Dedifferentiated amniotic fluid mesenchymal stem cell (primary cell): ENCODE data around the gene SLC22A23.

ENCODE experiments used
- DNase-seq: peaks from one replicate; pipeline ENCODE4 v3.0.0-alpha.2; 2016; ENCODE audit errors: extremely low spot score

Gene SLC22A23

GRCh38 chr6:3422435-3423070 lies 34.3 kb downstream of the SLC22A23 start:
- no peak for DNase-seq

- DNase-seq, result peak; percentile 25
Measured at GRCh38 chr6:3421791-3422434, 34.9 kb downstream of the SLC22A23 start.

- DNase-seq, result no peak
Measured at GRCh38 chr6:3421143-3421542, 35.7 kb downstream of the SLC22A23 start.

- DNase-seq, result no peak
Measured at GRCh38 chr6:3419624-3420272, 37.1 kb downstream of the SLC22A23 start.

GRCh38 chr6:3418496-3419060 lies 38.3 kb downstream of the SLC22A23 start:
- no peak for DNase-seq

- DNase-seq, result no peak
Measured at GRCh38 chr6:3417473-3417872, 39.4 kb downstream of the SLC22A23 start.

GRCh38 chr6:3415490-3415889 lies 41.4 kb downstream of the SLC22A23 start:
- no peak for DNase-seq

- no peak for DNase-seq
Measured at GRCh38 chr6:3415082-3415453, 41.8 kb downstream of the SLC22A23 start.

- DNase-seq, result no peak
Measured at GRCh38 chr6:3414327-3415081, 42.3 kb downstream of the SLC22A23 start.

- DNase-seq, result no peak
Measured at GRCh38 chr6:3413592-3413991, 43.3 kb downstream of the SLC22A23 start.

- DNase-seq, result no peak
Measured at GRCh38 chr6:3412779-3413500, 43.9 kb downstream of the SLC22A23 start.

- DNase-seq, result no peak
Measured at GRCh38 chr6:3411967-3412778, 44.7 kb downstream of the SLC22A23 start.

- DNase-seq, result peak; percentile 32
Measured at GRCh38 chr6:3410385-3411360, 46.2 kb downstream of the SLC22A23 start.

- DNase-seq, result no peak
Measured at GRCh38 chr6:3409699-3410384, 47.0 kb downstream of the SLC22A23 start.

- no peak for DNase-seq
Measured at GRCh38 chr6:3408665-3409064, 48.2 kb downstream of the SLC22A23 start.

- DNase-seq, result no peak
Measured at GRCh38 chr6:3407840-3408239, 49.0 kb downstream of the SLC22A23 start.

GRCh38 chr6:3406891-3407809 lies 49.7 kb downstream of the SLC22A23 start:
- DNase-seq, result no peak

GRCh38 chr6:3406362-3406821 lies 50.5 kb downstream of the SLC22A23 start:
- DNase-seq, result no peak
